Measurements from ENCODE around the gene FERMT1.
"Not testable (repeated sequence)": the region's sequence is repeated elsewhere in the genome, so short reads cannot be mapped to it uniquely, and the experiment has no call there.

Gene FERMT1

GRCh38 chr20:6115221-6115895, 7.5 kb downstream of the FERMT1 start:
- DNase-seq = no peak

DNA sequence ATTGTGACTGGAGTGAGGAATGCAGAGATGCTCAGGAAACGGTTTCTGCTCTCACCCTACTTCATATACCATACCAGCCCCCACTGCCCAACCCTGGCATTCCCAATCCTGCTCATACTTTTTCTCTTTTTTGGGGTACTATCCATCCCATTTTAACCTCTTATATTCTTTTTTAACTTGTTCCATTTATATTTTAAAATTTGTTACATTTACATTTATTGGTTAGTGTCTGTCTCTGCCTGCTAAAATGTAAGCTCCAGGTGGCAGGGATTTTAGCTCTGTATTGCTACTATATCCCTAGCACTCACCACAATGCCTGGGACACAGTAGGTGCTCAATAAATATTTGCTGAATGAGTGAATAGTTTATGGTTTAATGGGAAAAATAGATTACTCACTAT, 8.1 kb downstream of the FERMT1 start:
- DNase-seq = no peak

- DNase-seq = no peak
These were observed 8.9 kb downstream of the FERMT1 start for GRCh38 chr20:6113951-6114350.

DNA sequence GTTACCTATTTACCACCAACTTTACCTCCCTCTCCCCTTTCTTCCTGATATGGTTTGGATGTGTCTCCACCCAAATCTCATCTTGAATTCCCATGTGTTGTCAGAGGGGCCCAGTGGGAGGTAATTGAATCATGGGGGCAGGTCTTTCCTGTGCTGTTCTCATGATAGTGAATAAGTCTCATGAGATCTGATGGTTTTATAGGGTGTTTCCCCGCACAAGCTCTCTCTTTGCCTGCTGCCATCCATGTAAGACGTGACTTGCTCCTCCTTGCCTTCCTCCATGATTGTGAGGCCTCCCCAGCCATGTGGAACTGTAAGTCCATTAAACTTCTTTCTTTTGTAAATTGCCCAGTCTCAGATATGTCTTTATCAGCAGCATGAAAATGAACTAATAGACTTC, 9.9 kb downstream of the FERMT1 start:
- not testable (repeated sequence) for DNase-seq

DNA sequence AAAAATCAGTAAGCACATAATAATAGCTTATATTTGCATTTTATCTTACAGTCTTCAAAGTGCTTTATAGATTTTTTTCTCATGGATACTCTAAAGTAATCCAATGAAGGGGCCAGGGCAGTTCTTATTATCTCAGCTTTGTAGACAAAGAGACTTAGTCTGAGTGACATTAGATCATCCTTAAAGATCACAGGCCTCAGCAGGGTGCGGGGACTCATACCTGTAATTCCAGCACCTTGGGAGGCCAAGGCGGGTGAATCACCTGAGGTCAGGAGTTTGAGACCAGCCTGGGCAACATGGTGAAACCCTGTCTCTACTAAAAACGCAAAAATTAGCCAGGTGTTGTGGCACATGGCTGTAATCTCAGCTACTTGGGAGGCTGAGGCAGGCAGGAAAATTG, 14.5 kb downstream of the FERMT1 start:
- no peak for DNase-seq

DNA sequence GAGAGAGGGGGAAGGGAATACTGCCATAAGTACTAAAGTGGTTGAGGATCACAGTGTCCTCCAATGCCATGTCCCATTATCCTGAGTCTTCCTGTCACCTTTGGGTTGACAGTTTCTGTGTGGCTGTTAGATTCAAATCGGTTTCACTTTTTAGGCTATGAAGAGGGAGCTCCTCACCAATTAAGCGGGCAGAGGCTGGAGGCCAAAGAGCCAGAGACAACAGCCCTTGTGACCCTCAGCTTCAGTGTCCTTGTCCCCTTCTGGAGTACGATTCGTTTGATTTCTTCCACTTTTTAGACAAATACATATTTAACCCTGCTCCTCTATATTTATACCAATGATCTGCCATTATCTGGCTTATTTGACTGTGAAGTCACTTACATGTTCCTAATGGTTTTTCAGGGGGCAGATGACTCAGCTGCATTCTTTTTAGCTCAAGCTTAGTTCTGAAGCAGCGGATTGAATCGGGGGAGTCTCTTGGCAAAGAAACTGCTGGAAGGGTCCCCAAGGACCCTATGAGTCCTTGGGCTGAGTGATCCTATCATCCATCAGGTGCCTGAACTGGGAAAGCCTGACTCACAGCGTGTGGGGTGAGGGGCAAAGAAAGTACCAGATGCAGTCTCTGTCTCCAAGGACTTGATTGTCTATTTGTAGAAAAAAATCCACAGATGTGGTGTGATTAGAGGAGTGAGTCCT, 18.2 kb downstream of the FERMT1 start:
- DNase-seq = no peak

DNA sequence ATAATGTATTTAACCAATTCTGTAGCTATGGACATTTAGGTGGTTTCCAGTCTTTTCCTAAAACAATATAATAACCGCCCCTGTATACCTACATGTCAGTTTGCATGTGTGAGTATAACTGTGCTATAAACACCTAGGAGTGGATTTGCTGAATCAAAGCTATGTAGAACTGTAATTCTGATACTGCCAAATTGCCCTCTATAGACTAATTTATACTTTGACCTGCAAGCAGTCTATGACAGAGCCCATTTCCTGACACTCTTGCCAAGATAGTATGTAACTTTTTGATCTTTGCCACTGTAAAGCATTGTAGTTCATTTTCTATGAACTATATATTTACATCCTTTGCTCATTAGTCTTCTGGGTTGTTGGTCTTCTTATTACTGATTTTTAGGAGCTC, 19.5 kb downstream of the FERMT1 start:
- DNase-seq = no peak

GRCh38 chr20:6101346-6101745, 21.5 kb downstream of the FERMT1 start:
- no peak for DNase-seq

GRCh38 chr20:6100246-6100645, 22.6 kb downstream of the FERMT1 start:
- no peak for DNase-seq

- DNase-seq = no peak
These were observed 23.0 kb downstream of the FERMT1 start for GRCh38 chr20:6099819-6100218.

- DNase-seq = no peak
These were observed 27.4 kb downstream of the FERMT1 start for GRCh38 chr20:6095409-6095808.

GRCh38 chr20:6094565-6094964, 28.3 kb downstream of the FERMT1 start:
- no peak for DNase-seq

DNA sequence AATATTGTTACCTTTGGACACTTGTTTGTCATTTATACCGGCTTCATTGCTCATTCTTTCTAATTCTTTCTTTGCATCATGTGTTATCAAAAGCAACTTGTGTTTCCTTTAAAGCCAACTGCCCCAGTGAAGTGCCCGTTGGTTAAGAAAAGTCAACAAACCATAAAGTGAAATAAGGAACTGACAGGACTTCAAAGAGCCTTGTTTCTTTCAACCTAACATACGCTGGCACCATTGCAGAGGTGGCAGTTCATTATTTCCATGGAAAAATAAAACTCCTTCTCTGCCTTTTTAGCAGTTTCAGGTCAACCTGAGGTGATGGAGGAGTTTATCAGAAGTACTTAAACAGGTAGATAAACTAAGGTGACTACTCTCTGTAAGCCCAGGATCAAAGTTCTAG, 28.8 kb downstream of the FERMT1 start:
- DNase-seq = no peak

- no peak for DNase-seq
These were observed 31.2 kb downstream of the FERMT1 start for GRCh38 chr20:6091661-6092060.

GRCh38 chr20:6086868-6087267, 36.0 kb downstream of the FERMT1 start:
- DNase-seq = no peak

GRCh38 chr20:6083926-6084325, 38.9 kb downstream of the FERMT1 start:
- no peak for DNase-seq

DNA sequence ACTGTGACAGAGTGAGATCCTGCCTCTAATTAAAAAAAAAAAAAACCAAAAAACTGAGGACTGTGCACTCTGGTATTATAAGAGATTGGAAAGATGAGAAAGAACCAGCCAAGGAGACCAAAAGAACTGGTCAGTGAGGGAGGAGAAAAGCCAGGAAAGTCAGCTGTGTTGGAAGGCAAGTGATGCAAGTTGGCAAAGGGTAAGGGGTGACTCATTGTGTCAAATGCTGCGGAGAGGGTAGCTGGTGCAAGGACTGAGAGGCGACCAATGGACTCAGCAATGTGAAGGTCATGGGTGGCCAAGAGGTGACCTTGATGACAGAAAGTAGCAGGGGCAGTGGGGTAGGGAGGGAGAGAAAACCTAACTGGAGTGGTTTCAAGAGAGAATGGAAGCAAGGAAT, 41.6 kb downstream of the FERMT1 start:
- DNase-seq = no peak

- DNase-seq = no peak
These were observed 43.8 kb downstream of the FERMT1 start for GRCh38 chr20:6079016-6079415.

GRCh38 chr20:6075428-6076219, 47.2 kb downstream of the FERMT1 start:
- no peak for DNase-seq

- no peak for DNase-seq
These were observed 48.0 kb downstream of the FERMT1 start for GRCh38 chr20:6074784-6075183.

- DNase-seq = no peak
These were observed 48.7 kb downstream of the FERMT1 start for GRCh38 chr20:6074145-6074561.

DNA sequence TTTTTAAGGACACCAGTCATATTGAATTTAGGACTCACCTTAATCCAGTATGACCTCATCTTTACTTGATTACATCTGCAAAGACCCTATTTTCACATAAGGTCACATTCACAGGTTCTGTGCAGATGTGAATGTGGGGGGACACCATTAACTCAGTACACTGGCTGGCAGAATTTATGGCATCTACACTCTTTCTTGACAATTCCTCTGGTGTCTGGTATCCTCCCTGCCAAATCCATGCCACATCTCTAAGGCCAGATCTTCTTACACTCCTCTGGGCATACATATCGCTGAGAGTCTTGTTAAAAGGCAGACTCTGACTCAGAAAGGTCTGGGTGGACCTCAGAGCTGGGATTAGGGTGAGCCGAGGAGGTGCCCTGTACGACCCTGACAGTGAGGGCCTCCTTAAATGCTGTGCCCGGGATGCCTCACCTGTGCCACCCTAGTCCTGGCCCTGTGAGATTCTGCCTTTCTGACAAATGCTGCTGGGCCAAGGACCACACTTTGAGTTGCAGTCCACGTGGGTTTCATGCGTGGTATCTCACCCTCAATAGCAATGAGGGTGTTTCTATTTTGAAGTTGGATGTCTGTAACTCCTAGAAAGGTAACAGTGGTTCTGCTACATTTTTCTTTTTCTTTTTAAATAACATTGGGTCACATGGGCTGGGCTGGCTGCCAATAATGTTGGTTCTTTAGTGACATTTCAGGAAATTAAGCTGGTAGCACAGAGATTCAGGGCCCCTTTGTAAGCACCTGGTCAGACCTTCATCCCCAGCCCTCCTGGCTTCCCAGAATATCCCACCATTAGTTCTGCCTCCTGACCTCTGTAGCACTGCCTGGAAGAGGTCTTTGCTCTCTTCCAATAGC, 51.8 kb downstream of the FERMT1 start:
- DNase-seq = no peak

GRCh38 chr20:6069669-6070068, 53.2 kb downstream of the FERMT1 start:
- DNase-seq = no peak

Measured in NCI-H2029 treated with DMSO at 0.1 percent for 48 hours (cell line).